Measurements from ENCODE around the gene SUGP1. TPM values are rescaled to one million over a fixed set of nuclear protein-coding genes. Genes with fewer than 3 reads are reported as not detected.

Gene SUGP1
- total RNA-seq, 6 experiments from 2014 or later = 37.7 to 47.0 (median 44.4) TPM

- Mint-ChIP-seq H3K27me3 (ENCODE audit: insufficient read depth) (no peaks in the 10 kb centered on the region; the same call in 1 of the 2 replicates), H3K27ac (no peak overlapping the region), H3K4me3 (no peak overlapping the region), H3K4me1 (ENCODE audit: low read depth) (peaks cover 7% of the 10 kb centered on the region; the same call in 1 of the 2 replicates), H3K36me3 (ENCODE audit: low read depth) (peaks cover 16% of the 10 kb centered on the region), H3K9me3 (no peaks in the 10 kb centered on the region)
- no peak for TF ChIP-seq CTCF (IDR thresholded peaks at IDR 0.05)
- DNase-seq = no peak
Measured at GRCh38 chr19:19334063-19334988, 14.0 kb upstream of the SUGP1 start.

DNA sequence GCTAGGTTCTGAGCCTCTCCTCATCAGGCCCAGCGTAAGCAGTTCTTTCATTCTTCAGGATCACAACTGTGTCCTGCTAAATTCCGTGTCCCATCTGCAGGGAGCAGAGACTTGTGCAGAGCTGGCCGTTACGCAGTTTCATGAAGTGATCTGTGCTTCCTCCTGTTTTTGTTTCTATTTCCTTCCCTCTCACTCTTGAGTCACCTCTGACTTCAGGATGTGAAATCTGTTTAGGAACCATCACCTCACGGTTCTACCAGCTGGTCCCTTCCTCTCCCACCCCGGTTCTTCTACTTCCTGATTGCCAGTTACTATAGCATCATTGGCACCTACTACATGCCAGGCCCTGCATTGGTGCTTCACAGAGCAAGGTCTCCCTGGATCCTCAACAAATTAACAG lies 8.8 kb upstream of the SUGP1 start:
- H3K4me3 Mint-ChIP-seq = no peak overlapping the region
- H3K27ac Mint-ChIP-seq = peak overlapping the region; percentile 39; the same call in 1 of the 2 replicates
- no peak for DNase-seq
- no peak for TF ChIP-seq CTCF (IDR thresholded peaks at IDR 0.05)
- H3K4me1 Mint-ChIP-seq (ENCODE audit: low read depth) = peaks cover 28% of the 10 kb centered on the region
- H3K36me3 Mint-ChIP-seq (ENCODE audit: low read depth) = peaks cover 34% of the 10 kb centered on the region
- H3K27me3 Mint-ChIP-seq (ENCODE audit: insufficient read depth) = no peaks in the 10 kb centered on the region; the same call in 1 of the 2 replicates
- H3K9me3 Mint-ChIP-seq = no peaks in the 10 kb centered on the region

GRCh38 chr19:19327672-19328071 lies 7.4 kb upstream of the SUGP1 start:
- no peak for TF ChIP-seq CTCF (IDR thresholded peaks at IDR 0.05)
- no peaks in the 10 kb centered on the region for H3K9me3 Mint-ChIP-seq
- no peak for DNase-seq
- H3K4me3 Mint-ChIP-seq = no peak overlapping the region
- H3K27ac Mint-ChIP-seq = no peak overlapping the region
- H3K27me3 Mint-ChIP-seq (ENCODE audit: insufficient read depth) = no peaks in the 10 kb centered on the region; the same call in 1 of the 2 replicates
- H3K4me1 Mint-ChIP-seq (ENCODE audit: low read depth) = peaks cover 36% of the 10 kb centered on the region
- H3K36me3 Mint-ChIP-seq (ENCODE audit: low read depth) = peaks cover 40% of the 10 kb centered on the region

GRCh38 chr19:19324059-19324770 lies 3.9 kb upstream of the SUGP1 start:
- Mint-ChIP-seq H3K4me3 (no peak overlapping the region), H3K4me1 (ENCODE audit: low read depth) (peaks cover 45% of the 10 kb centered on the region), H3K27ac (peak overlapping the region; percentile 12), H3K36me3 (ENCODE audit: low read depth) (peaks cover 32% of the 10 kb centered on the region), H3K9me3 (no peaks in the 10 kb centered on the region), H3K27me3 (ENCODE audit: insufficient read depth) (no peaks in the 10 kb centered on the region; the same call in 1 of the 2 replicates)
- TF ChIP-seq CTCF (IDR thresholded peaks at IDR 0.05) = no peak
- no peak for DNase-seq

- 0 out of 2 replicates have a peak, but pooled peaks have one; percentile 4 for TF ChIP-seq CTCF (IDR thresholded peaks at IDR 0.05)
- Mint-ChIP-seq H3K9me3 (no peaks in the 10 kb centered on the region), H3K4me3 (peak overlapping the region; percentile 98), H3K4me1 (ENCODE audit: low read depth) (peaks cover 39% of the 10 kb centered on the region), H3K27ac (peak overlapping the region; percentile 72), H3K36me3 (ENCODE audit: low read depth) (peaks cover 25% of the 10 kb centered on the region), H3K27me3 (ENCODE audit: insufficient read depth) (no peaks in the 10 kb centered on the region; the same call in none of the 2 replicates)
- no peak for DNase-seq
Measured at GRCh38 chr19:19321141-19321577, 850 bp upstream of the SUGP1 start.
